NCI-H146 (cell line): ENCODE results near the gene ITPRIPL2.

Source experiments
- DNase-seq: peaks from one replicate; lab custom pipeline; 2025; lab: John Stamatoyannopoulos, UW

Gene ITPRIPL2

DNA sequence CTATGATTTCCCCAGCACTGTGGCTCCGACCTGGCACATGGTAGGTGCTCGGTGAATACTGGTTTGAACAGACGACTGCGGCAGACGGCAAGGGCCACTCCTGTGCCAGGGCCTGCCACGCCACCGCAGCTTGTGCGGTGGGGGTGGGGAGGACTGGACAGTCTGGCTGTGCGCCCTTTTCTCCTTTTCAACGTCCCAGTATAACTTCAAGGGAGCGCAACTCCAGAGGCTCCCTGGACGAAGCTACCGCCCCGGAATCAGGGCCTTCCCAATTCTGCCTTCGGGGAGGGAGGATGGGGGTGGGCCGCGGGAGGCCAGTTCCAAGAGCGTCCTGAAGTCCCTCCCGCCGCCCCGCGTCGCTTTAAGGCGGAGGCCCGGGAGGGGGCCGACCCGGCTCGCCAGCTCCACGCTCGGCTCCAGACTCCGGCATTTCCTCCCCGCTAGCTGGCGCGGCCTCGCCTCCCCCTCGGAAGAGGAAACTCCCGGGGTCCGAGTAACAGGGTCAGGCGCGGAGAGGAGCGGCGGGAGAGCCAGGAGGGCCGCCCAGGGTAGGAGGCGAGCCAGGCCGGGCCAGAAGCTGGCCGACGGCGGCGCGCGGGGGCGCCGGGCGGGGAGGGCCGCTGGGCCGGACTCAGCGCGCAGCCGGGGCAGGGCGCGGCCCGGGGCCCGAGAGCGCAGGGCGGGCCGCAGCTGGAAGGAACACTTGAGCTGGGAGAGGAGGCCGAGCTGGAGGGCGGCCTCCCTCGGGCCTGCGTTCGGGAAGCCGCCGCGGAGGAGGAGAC, at the start of gene ITPRIPL2:
TSS of gene ITPRIPL2 (plus strand) at position 388 of the 782 bp plus-strand sequence. CDS start 498 bp downstream, outside the sequence.
- DNase-seq: peak; percentile 78

DNA sequence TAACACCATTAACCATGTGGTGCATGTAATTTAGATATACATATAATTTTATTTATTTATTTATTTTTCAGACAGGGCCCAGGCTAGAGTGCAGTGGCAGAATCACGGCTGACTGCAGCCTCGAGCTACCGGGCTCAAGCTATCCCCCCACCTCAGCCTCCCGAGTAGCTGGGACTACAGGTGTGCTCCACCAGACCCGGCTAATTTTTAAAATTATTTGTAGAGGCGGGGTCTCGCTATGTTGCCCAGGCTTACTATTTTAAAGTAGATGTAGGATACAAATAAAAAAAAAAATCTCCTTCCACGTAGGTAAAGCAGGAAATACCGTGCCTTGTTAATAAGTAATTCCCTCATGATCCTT, 46.8 kb upstream of the ITPRIPL2 start:
- DNase-seq: no peak

DNA sequence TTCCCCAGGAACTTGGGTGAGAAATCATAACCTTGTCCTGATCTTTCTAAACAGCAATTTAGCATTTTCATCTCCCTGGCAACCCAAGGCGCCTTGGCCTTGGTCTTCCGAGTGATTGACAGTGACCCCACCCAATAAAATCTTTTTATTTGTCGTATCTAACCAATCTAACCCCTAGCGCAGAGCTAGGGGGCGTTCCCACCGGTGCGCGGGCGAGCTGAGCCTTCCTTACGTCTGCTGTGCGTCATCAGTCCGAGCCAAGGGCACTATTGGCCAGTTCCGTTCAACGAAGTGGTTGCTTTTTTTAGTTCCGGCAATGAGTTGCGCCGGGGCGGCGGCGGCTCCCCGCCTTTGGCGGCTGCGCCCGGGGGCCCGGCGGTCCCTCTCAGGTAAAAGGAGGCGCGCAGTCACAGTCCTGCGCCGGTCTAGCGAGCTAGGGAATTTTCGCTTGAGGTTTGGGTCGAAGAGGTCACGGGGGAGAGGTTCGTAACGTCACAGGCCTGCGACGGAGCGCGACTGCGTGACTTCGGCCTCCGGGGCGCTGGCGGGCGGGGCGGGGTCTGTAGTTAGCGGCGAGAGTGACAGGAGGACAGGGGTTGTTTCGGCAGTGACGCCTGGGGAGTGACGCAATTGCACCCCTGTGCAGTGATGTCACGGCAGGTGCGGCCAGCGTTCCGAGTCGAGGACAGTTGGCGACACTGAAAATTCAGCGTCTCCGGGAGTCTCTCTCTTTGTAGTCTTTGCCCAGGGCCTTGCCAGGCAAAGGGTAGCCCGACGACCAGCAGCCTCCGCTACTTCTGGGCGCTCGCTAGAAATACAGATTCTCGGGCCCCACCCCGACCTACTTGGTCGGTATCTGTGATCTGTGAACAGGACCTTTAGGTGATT, 46.2 kb upstream of the ITPRIPL2 start, which contains the start of gene COQ7:
TSS of gene COQ7 (plus strand) at position 266 of the 888 bp plus-strand sequence. CDS start at position 317, 51 bp downstream.
- DNase-seq: peak; percentile 100

DNA sequence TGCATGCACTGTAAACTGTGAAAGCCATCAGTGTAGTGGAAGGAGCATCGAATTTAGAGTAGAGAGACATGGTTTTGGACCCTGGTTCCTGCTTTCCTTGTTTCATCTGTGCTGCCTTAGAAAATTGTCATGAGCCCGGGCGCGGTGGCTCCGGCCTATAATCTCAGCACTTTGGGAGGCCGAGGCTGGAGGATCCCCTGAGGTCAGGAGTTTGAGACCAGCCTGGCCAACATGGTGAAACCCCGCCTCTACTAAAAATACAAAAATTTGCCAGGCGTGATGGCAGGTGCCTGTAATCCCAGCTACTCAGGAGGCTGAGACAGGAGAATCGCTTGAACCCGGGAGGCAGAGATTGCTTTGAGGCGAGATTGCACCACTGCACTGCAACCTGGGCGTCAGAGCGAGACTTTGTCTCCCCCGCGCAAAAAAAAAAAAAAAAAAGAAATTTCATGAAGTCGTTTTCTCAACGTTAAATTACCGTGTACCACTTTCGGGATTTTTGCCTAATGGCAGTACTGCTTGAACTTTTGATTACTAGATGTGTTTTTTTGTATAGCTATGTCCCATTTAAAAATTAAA, 45.4 kb upstream of the ITPRIPL2 start:
- no peak for DNase-seq

DNA sequence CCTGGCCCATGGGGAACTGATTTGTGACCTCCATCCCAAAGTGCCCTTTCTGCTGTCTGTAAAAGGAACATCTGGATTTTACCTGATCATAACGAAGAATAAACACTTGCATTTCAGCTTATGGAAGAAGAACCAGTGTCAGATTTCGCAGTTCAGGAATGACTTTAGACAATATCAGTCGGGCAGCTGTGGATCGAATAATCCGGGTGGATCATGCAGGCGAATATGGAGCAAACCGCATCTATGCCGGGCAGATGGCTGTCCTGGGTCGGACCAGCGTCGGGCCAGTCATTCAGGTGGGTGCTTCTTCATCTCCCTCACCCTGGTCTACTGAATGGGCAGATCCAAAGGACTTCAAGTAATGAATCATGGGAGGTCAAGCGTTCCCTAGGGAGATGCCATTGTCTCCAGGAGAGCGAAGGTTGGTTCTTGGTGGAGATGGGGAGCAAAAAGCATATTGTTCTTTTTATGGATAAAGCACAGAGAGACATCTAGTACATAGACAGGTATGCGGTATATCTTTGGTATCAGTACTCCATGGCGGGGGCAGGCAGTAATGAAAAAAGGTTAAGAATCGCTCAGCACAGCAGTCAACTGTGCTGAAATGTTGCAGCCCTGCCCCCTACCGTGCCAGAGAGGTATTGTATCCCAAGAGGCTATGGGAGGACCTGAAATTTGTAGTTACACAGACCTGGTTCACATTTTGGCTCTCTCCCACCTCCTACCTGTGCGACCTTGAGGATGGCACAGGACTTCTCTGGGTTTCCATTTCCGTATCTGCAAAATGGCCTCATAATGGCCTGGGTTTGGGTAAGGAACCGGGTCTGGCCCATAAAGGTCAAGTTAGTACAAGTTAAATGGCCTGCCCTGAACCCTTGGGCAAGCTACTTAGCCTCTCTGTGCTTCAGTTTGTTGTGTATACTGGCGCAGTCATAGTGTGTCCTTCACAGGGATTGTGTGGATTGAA, 41.7 kb upstream of the ITPRIPL2 start:
- peak; percentile 51 for DNase-seq

DNA sequence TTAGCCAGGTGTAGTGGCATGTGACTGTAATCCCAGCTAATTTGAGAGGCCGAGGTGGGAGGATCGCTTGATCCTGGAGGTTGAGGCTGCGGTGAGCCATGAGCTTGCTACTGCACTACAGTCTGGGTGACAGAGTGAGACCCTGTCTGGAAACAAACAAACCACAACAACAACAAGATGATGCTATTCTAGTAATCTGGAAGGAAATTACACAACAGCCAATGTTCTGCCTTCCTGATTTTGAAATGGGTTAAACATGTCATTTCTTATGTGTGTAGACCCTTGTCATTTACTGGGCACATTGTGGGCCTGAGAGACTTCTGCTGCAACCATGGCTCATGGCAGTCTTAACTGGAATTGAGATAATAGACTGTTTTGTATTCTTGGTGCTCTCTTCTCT, 40.4 kb upstream of the ITPRIPL2 start:
- DNase-seq: no peak

DNA sequence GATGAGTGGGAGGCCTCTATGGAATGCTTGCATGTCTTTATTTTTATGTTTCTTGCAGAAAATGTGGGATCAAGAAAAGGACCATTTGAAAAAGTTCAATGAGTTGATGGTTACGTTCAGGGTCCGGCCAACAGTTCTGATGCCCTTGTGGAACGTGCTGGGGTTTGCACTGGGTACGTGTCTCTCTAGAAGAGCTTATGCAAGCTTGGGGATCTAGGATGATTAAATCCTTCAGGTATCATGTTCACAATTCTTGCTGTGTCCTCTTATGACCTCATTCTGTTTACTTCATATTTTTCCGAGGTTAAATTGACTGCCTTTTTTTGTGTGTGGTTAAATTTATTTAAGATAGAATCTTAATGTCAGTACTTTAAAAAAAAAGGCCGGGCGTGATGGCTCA, 39.9 kb upstream of the ITPRIPL2 start:
- no peak for DNase-seq

DNA sequence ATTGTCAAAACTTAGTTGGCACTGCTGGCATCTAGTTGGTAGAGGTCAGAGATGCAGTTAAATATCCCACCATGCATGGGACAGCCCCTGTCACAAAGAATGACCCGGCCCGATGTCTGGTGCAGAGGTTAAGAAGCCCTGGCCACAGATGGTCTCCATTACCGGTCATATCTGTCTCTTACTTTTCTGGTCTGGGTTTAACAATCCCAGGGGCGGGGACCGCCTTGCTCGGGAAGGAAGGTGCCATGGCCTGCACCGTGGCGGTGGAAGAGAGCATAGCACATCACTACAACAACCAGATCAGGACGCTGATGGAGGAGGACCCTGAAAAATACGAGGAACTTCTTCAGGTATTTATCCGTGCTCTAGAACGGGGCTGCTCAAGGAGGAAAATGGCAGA, 38.3 kb upstream of the ITPRIPL2 start:
- DNase-seq: no peak

DNA sequence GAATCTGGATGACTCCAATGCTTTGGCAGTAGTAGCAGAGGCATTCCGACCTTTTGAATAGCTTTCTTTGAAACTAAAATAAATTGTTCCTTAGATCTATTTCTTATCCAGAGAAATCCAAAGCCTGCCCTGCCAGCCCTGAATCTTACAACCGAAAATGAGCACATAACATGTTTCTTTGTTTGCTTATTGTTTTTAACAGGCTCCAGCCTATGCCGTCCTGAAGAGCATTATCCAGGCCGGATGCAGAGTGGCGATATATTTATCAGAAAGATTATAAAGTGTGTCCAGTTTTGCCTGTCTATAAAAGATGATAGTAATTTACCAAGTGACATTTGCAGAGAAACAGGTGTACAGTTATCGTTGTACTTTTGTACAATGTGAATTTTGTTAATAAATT, 35.9 kb upstream of the ITPRIPL2 start:
- DNase-seq: no peak

DNA sequence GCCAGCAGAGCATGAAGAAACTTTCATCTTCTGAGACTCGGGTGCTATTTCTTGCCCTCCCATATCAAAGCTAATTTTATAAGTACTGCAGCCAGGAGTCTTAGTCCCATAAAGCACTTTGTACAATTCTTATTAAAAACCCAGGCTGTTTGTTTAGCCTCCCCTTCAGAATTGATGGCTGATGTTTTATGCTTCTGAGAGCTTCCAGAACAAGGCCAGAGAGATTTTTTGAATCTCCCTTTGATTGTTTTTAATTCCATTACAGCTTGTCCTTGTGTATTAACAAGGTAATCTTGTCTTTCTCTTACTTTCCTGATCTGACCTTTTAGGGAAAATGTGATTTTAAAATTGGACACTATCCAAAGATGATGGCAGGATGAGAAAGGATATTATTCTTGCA, 30.1 kb upstream of the ITPRIPL2 start:
- no peak for DNase-seq

DNA sequence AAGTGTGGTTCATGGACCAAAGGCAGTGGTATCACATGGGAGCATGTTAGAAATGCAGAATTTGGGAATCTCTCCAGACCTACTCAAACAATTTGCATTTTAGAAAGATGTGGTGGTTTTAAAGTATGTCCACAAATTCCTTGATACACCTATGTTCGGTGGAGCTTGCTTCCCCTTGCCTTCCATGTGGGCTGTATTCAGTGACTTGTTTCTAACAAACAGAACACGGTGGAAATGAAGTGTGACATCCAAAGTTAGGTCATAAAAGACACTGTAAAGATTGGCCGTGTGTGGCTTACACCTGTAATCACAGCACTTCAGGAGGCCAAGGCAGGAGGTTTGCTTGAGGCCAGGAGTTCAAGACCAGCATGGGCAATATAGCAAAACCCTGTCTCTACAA, 29.6 kb upstream of the ITPRIPL2 start:
- DNase-seq: no peak

DNA sequence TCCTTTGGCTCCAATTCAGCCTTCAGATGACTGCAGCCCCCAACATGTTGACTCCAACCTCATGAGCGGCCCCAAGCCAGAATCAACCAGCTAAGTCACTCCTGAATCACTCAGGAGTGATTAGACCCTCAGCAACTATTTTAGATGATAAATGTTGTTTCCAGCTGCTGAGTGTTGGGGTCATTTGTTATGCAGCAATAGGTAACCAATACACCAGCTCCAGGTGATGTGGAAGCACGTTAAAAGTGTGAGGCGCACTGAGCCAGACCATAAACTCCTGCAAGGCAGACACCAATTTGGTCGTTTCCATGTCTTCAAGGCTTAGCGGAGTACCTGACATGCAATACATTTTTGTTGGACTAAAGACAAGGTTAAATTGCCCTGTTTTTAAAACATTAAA, 28.9 kb upstream of the ITPRIPL2 start:
- no peak for DNase-seq

DNA sequence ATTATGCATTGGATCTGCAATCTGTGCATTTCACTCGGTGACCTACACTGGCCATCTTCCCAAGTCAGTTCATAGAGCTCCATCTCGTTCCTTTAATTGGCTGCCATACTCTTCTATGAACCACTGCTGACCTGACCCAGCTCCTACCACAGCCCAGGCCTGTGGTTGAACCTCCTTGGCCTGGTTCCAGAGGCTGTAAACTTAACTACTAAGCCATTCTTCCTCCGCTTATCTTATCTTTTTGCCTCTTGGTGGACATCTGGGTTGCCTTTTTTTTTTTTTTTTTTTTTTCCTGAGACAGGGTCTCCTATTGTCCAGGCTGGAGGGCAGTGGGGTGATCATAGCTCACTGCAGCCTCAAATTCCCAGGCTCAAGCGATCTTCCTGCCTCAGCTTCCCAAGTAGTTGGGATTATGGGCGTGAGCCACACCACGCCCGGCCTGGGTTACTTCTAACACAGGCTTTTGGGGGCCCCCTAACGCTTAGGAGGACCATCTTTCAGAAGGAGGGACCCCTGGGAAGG, 28.0 kb upstream of the ITPRIPL2 start:
- DNase-seq: no peak

DNA sequence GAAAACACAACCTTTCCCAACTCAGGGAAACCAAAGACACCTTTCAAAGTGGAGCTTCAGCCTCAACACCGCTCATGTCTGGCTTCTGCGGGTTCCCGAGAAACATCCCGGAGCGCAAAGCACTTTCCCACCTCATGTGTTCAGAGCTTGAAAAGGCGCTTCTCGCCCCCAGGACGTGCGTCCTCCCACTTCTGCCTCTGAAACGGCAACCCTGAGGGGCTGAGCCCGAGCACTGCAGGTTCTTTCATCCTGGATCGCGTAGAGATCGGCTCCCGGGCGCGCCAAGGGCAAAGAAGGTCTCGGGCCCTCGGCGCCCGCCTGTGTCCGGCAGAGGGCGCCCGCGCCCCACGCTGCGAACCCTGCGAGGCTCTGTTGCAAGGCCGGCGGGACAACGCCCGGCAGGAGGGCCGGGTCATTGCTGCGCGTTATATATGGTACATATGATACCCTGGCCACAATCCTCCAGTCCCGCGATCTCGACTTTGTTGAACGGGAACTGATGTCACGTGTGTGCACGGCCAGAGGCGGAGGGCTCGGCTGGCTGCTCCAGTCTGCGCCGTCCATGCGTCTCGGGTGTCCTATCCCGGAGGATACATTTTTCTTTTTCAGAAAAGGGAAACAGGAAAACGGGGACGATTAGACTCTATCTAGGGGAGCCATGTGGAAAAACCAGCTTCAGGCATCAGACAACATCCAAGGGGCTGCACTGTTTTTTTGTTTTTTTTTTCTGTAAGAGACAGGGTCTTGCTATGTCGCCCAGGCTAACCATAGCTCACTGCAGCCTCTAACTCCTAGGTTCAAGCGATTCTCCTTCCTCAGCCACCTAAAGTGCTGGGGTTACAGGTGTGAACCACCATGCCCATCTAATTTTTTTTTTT, 27.2 kb upstream of the ITPRIPL2 start:
- peak; percentile 98 for DNase-seq

DNA sequence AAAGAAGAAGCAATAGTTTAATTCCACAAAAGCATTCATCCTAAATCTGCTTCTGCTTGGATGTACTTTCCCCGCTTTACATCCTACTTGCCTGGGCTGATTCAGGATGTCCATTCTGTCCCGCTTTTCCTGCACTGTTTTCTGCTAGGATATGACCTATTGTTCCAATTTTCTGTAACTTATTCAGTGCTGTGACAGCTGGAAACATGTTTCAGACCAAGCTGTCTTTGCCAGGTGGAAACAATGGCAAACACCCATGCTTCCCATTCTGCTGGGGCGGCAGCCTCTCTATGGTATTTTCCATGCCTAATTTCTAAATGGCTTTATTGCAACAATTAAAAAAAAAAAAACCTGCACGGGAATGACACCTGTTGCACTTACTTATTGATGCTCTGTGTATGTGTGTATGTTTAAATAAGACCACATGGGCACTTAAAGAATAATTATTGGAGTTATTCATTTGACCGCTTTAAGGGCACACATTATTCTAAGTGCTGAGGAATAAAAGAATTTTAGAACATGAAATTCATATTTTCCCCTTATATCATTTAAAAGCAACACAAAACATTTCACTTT, 25.3 kb upstream of the ITPRIPL2 start:
- DNase-seq: peak; percentile 54

DNA sequence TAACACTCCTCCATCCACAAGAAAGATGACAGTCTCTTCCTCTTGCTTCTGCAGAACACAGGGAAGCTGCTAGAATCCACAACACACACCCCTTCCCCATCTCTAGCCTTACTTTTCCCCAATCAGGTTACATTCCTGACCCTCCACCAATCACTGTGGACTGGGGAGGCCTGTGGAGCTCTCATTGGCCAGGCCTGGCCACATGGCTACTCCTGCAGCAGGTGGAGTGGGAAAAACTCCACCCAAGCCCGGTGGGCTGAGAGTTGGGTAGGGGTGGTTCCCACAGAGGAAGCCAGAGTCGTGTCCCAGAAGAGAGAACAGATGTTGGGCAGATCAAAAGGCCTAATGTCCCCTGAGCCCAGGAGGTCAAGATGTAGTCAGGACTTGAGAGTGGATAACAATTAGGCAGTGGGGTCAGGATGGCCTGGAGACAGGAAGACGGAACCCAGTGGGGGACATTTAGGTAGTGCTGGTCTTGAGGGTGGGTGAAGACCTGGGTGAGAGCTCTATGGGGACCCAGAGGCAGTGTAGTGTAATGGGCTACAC, 24.3 kb upstream of the ITPRIPL2 start:
- no peak for DNase-seq

DNA sequence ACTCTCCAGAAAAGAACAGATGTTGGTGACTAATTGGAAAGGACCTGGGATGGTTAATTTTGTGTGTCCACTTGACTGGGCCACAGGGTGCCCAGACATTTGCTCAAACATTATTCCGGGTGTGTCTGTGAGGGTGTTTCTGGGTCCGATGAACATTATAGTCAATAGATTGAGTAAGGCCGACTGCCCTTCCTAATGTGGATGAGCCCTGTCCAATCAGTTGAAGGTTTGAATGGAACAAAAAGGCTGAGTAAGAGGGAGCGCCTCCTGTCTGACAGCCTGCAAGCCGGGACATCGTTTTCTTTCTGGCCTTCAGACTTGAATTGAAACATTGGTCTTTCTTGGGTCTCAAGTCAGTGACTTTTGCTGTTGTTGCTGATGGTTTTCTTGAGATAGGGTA, 22.8 kb upstream of the ITPRIPL2 start:
- DNase-seq: no peak

DNA sequence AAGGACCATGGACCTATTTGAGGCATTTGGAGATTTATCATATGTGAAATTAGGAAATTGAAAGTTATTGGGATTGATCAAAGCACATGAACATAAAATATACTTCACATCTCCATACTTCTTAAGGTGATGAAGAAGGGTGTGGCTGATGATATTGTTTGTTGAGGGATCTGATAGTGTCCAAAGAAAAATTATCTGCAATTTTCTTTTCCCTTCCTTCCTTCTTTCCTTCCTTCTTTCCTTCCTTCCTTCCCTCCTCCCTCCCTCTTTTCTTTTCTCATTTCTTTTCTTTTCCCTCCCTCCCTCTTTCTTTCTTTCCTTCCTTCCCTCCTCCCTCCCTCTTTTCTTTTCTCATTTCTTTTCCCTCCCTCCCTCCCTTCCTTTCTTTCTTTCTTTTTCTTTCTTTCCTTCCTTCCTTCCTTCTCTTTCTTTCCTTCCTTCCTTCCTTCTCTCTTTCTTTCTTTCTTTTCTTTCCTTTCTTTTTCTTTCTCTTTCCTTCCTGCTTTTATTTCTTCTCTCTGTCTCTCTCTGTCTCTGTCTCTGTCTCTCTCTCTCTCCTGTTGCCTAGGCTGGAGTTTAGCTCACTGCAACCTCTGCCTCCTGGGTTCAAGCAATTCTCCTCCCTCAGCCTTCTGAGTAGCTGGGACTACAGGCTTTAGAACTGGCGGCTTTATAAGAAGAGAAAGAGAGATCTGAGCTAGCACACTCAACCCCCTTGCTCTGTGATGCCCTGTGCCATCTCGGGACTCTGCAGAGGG, 20.9 kb upstream of the ITPRIPL2 start:
- no peak for DNase-seq
